Ovary (tissue), 3 donors: ENCODE results near the gene RIPOR2.

Experiments used
- CTCF ChIP-seq, 3 donors: fragments of 450-650 bp in 2 of 3; fragments of 200-600 bp in 1 of 3; IDR thresholded peaks; one replicate each; pipeline versions ENCODE4 v1.5.1 to v1.8.0; 2016 to 2022; ENCODE audit warnings: antibody characterized with exemption in 3 of 3, mild to moderate bottlenecking in 1 of 3
- EP300 ChIP-seq: sonication (generic); formaldehyde crosslinking; IDR thresholded peaks from one replicate; pipeline ENCODE4 v1.6.1; 2017; ENCODE audit warnings: antibody characterized with exemption
- donor health status: DM: no; HTN: no; CAD: no.

- TF ChIP-seq EP300 (no peak), CTCF (IDR thresholded peaks at IDR 0.05) (no peak)
Observed at GRCh38 chr6:24947636-24948035, 11.9 kb upstream of the RIPOR2 start.
